Endothelial cell of umbilical vein (primary cell): ENCODE measurements around the gene MATN4. TPM values are rescaled to one million over a fixed set of nuclear protein-coding genes. Genes with fewer than 3 reads are reported as not detected.

Experiments
- BruUV-seq: library from RNA; stranded (reverse); fragments of 400-500 nt; replicated peaks from 2 replicates; lab custom pipeline; 2021; lab: Mats Ljungman, UMichigan
- CTCF ChIA-PET: fragments of 300-600, 350-600 bp; sonication (Branson Sonifier 250); formaldehyde crosslinking; loops from one replicate; lab custom pipeline; 2021; ENCODE audit warnings: antibody characterized with exemption, inconsistent platforms; lab: Charles Lee
- POLR2A ChIA-PET: fragments of 300-600, 350-600 bp; sonication (Branson Sonifier 250); formaldehyde crosslinking; loops from one replicate; lab custom pipeline; 2021; ENCODE audit warnings: antibody characterized with exemption, inconsistent platforms; lab: Charles Lee
- DNase-seq: peaks from one replicate; pipeline ENCODE4 v3.0.0-alpha.2; 2011; ENCODE audit warnings: low read depth, low spot score
- FAIRE-seq: peaks from 2 replicates; lab custom pipeline; 2011; peaks lifted over from hg19 to GRCh38; lab: Jason Lieb, UNC
- H2AFZ ChIP-seq: 2 replicates; pipeline ENCODE4 v1.6.0; 2012; ENCODE audit warnings: low read depth, low read length, control low read depth, inconsistent platforms
- H3K27ac ChIP-seq: 2 replicates; pipeline ENCODE4 v1.5.1; 2011; ENCODE audit warnings: low read depth, mild to moderate bottlenecking, control low read depth, low read length, moderate library complexity; ENCODE audit not compliant: insufficient read depth
- H3K27me3 ChIP-seq, 2 experiments: 2 replicates each; pipeline versions ENCODE4 v1.6.0 to v1.6.1; 2011; ENCODE audit warnings: low read length in 2 of 2, mixed read lengths in 1 of 2; ENCODE audit not compliant: control insufficient read depth in 2 of 2, insufficient read depth in 2 of 2
- H3K36me3 ChIP-seq, 2 experiments: 2 replicates in 1 of 2; 3 replicates in 1 of 2; pipeline ENCODE4 v1.5.1; 2011; ENCODE audit warnings: low read length in 2 of 2, mild to moderate bottlenecking in 1 of 2, moderate library complexity in 1 of 2; ENCODE audit not compliant: control insufficient read depth in 2 of 2, insufficient read depth in 2 of 2; ENCODE audit errors: extremely low read depth in 1 of 2
- H3K4me1 ChIP-seq: 3 replicates; pipeline ENCODE4 v1.5.1; 2011; ENCODE audit warnings: mild to moderate bottlenecking, low read length; ENCODE audit not compliant: control insufficient read depth, insufficient read depth; ENCODE audit errors: extremely low read depth
- H3K4me2 ChIP-seq: 2 replicates; pipeline ENCODE4 v1.6.1; 2011; ENCODE audit warnings: low read length, control low read depth, mixed read lengths; ENCODE audit not compliant: insufficient read depth
- H3K4me3 ChIP-seq, 3 experiments: fragments of 200-600 bp in 1 of 3; sonication (generic), shearing (Covaris generic) in 1 of 3; replicated peaks in 1 of 3; 2 replicates each; pipeline ENCODE4 v1.5.1; 2011 to 2016; ENCODE audit warnings: control low read depth in 3 of 3, low read length in 3 of 3, mild to moderate bottlenecking in 2 of 3, inconsistent platforms in 1 of 3, low read depth in 1 of 3, moderate library complexity in 1 of 3; ENCODE audit not compliant: insufficient read depth in 1 of 3
- H3K79me2 ChIP-seq: 2 replicates; pipeline ENCODE4 v1.6.0; 2012; ENCODE audit warnings: low read length, inconsistent platforms; ENCODE audit not compliant: control insufficient read depth, insufficient read depth
- H3K9ac ChIP-seq: replicated peaks from 2 replicates; pipeline ENCODE3; 2011; ENCODE audit warnings: low read length, control low read depth; ENCODE audit not compliant: insufficient read depth; ENCODE audit errors: extremely low read depth
- H3K9me1 ChIP-seq: replicated peaks from 3 replicates; pipeline ENCODE4 v1.6.0; 2011; ENCODE audit warnings: mild to moderate bottlenecking, low read length; ENCODE audit not compliant: control insufficient read depth, insufficient read depth; ENCODE audit errors: extremely low read depth
- H3K9me3 ChIP-seq: replicated peaks from 2 replicates; pipeline ENCODE4 v1.5.1; 2012; ENCODE audit warnings: low read length, inconsistent platforms; ENCODE audit not compliant: control insufficient read depth, insufficient read depth
- H4K20me1 ChIP-seq: replicated peaks from 2 replicates; pipeline ENCODE3; 2011; ENCODE audit warnings: mild to moderate bottlenecking, low read length; ENCODE audit not compliant: control insufficient read depth, insufficient read depth; ENCODE audit errors: extremely low read depth
- EZH2 ChIP-seq: IDR thresholded peaks from 2 replicates; pipeline ENCODE4 v1.6.1; 2012; ENCODE audit warnings: borderline replicate concordance, low read depth, mild to moderate bottlenecking, moderate library complexity, low read length, inconsistent platforms; ENCODE audit not compliant: severe bottlenecking
- FOS ChIP-seq: IDR thresholded peaks from 2 replicates; pipeline ENCODE4 v1.6.1; 2011; ENCODE audit warnings: mild to moderate bottlenecking, low read length, moderate library complexity, borderline replicate concordance; ENCODE audit not compliant: insufficient read depth
- GATA2 ChIP-seq: IDR thresholded peaks from 2 replicates; pipeline ENCODE4 v1.7.0; 2011; ENCODE audit warnings: low read depth, mild to moderate bottlenecking, moderate library complexity, mixed read lengths, low read length; ENCODE audit not compliant: insufficient read length, insufficient read depth
- JUN ChIP-seq: IDR thresholded peaks from 2 replicates; pipeline ENCODE4 v1.6.1; 2011; ENCODE audit warnings: borderline replicate concordance, low read depth; ENCODE audit not compliant: insufficient read length, insufficient read depth
- MYC ChIP-seq: IDR thresholded peaks from one replicate; pipeline ENCODE4 v1.6.1; 2011; ENCODE audit warnings: mild to moderate bottlenecking, low read depth, low read length
- POLR2AphosphoS5 ChIP-seq: IDR thresholded peaks from 2 replicates; pipeline ENCODE4 v1.6.1; 2012; ENCODE audit warnings: low read depth, mild to moderate bottlenecking, control low read depth, low read length, moderate library complexity; ENCODE audit not compliant: insufficient read depth
- dilution Hi-C: fragments of 300-500 bp; cut with MboI; formaldehyde crosslinking; loops from one replicate; pipeline ENCODE4 v1.15.0; 2019; ENCODE audit warnings: low sequenced_read_pairs; ENCODE audit not compliant: extremely low pct_ligation_motif_present
- intact Hi-C: fragments of 100-400 bp; cut with micrococcal nuclease; formaldehyde crosslinking; loops from one replicate; pipeline ENCODE4 v1.10.0; 2022
- polyA plus RNA-seq, 4 experiments: library from polyadenylated mRNA; depleted of rRNA in 3 of 4; stranded (reverse) in 3 of 4; unstranded in 1 of 4; fragments of >200 nt; gene quantifications; 2 replicates each; pipeline versions ENCODE4 v1.2.1 to v1.2.3, GENCODE V29; 2011 to 2012; ENCODE audit warnings: missing spikeins in 1 of 4
- total RNA-seq: library from RNA; stranded (reverse); gene quantifications from 2 replicates; pipeline ENCODE4 v1.2.3, GENCODE V29; 2021
- TF ChIP-seq, protein P1 (sequence below): IDR thresholded peaks from 2 replicates; pipeline ENCODE4 v1.6.1; 2011; ENCODE audit not compliant: insufficient read depth, insufficient read length
- TF ChIP-seq, protein P2 (sequence below), 2 donors: IDR thresholded peaks; 1 replicate in 1 of 2; 2 replicates in 1 of 2; pipeline ENCODE4 v1.5.1; 2011; ENCODE audit warnings: low read length in 2 of 2, mild to moderate bottlenecking in 2 of 2, moderate library complexity in 2 of 2, control low read depth in 1 of 2, inconsistent platforms in 1 of 2, low read depth in 1 of 2; ENCODE audit not compliant: insufficient read depth in 1 of 2; ENCODE audit errors: extremely low read depth in 1 of 2

MATN4 gene
- total and polyA plus RNA-seq, 2 donors (not counting 3 experiments of a cell fraction or from before 2014, with no cell fraction given): 0.10 TPM; not detected in 1

DNA sequence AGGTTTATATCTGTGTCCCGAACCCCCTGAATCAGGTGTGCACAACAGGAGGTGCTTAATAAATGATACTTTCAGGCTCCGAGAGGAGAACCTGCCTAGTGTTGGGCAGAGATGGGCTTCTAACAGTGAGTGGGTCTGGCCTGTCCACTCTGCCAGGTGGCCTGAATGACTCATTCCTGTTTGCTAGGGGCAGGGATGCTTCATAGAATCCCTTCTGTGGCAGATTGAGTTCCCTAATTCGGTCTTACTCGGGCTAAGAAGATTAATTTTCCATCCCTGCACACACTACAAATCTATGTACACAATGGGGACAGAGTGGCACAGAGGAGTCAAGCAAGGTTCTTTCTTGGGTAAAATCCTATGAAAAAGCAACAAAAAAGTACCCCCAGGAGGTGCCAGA, 20.4 kb upstream of the MATN4 start:
- no peaks in the 10 kb centered on the region for H3K4me1 ChIP-seq
- intact Hi-C loops (no loop called here), dilution Hi-C loops (no loop called here)
- no peaks in the 10 kb centered on the region for H3K79me2 ChIP-seq
- no peak overlapping the region for H3K9ac ChIP-seq
- no peak overlapping the region for H3K27ac ChIP-seq
- no peaks in the 10 kb centered on the region for H3K9me3 ChIP-seq
- no peak overlapping the region for H3K4me3 ChIP-seq
- no peaks in the 10 kb centered on the region for H4K20me1 ChIP-seq
- no TSS peak for BruUV-seq
- H3K9me1 ChIP-seq: no peaks in the 10 kb centered on the region
- H3K36me3 ChIP-seq: peaks cover 8 to 14% of the 10 kb centered on the region in 2 experiments
- no peak overlapping the region for H3K4me2 ChIP-seq
- POLR2A ChIA-PET: no interaction called here
- no peak for DNase-seq
- H3K27me3 ChIP-seq: no peaks in the 10 kb centered on the region
- no peak for TF ChIP-seq JUN
- TF ChIP-seq, protein P1, sequence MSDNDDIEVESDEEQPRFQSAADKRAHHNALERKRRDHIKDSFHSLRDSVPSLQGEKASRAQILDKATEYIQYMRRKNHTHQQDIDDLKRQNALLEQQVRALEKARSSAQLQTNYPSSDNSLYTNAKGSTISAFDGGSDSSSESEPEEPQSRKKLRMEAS: no peak
- TF ChIP-seq FOS: no peak
- no peak for TF ChIP-seq MYC
- no peak for TF ChIP-seq EZH2
- TF ChIP-seq GATA2: no peak
- no peak for TF ChIP-seq POLR2AphosphoS5
- TF ChIP-seq, protein P2, sequence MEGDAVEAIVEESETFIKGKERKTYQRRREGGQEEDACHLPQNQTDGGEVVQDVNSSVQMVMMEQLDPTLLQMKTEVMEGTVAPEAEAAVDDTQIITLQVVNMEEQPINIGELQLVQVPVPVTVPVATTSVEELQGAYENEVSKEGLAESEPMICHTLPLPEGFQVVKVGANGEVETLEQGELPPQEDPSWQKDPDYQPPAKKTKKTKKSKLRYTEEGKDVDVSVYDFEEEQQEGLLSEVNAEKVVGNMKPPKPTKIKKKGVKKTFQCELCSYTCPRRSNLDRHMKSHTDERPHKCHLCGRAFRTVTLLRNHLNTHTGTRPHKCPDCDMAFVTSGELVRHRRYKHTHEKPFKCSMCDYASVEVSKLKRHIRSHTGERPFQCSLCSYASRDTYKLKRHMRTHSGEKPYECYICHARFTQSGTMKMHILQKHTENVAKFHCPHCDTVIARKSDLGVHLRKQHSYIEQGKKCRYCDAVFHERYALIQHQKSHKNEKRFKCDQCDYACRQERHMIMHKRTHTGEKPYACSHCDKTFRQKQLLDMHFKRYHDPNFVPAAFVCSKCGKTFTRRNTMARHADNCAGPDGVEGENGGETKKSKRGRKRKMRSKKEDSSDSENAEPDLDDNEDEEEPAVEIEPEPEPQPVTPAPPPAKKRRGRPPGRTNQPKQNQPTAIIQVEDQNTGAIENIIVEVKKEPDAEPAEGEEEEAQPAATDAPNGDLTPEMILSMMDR (IDR thresholded peaks at IDR 0.05; ENCODE audit: extremely low read depth in 1 of 2, insufficient read depth in 1 of 2, low read depth in 1 of 2, low read length in 2 of 2): no peak
- no peak overlapping the region for H2AFZ ChIP-seq
- CTCF ChIA-PET: interaction anchor here (1.9 to 15.2 kb wide), 2 partner anchors 108 to 443 kb away, joined by 6 to 389 read pairs; no protein-coding TSS in a partner anchor
- FAIRE-seq: no peak
